ENCODE results near the gene KLHL36. TPM values are rescaled to one million over a fixed set of nuclear protein-coding genes. Genes with fewer than 3 reads are reported as not detected.

Gene KLHL36
- total and polyA plus RNA-seq, 10 donors: 17.8 to 93.6 (median 66.9) TPM

- intact Hi-C loops (cut with DNase I; ENCODE audit: low total_unique reads): no loop called here
- peak; percentile 81 for DNase-seq
- peak overlapping the region in 1 of 8 donors; percentile 37 for H3K4me3 ChIP-seq
- WGBS, 5 donors: 79 to 89% (median 84%) methylated on average over 21 to 22 of the region's 22 CpGs
- H3K27ac ChIP-seq: peak overlapping the region in 6 of 8 donors; percentile 1 to 78 (median 52)
- TF ChIP-seq, protein P1, sequence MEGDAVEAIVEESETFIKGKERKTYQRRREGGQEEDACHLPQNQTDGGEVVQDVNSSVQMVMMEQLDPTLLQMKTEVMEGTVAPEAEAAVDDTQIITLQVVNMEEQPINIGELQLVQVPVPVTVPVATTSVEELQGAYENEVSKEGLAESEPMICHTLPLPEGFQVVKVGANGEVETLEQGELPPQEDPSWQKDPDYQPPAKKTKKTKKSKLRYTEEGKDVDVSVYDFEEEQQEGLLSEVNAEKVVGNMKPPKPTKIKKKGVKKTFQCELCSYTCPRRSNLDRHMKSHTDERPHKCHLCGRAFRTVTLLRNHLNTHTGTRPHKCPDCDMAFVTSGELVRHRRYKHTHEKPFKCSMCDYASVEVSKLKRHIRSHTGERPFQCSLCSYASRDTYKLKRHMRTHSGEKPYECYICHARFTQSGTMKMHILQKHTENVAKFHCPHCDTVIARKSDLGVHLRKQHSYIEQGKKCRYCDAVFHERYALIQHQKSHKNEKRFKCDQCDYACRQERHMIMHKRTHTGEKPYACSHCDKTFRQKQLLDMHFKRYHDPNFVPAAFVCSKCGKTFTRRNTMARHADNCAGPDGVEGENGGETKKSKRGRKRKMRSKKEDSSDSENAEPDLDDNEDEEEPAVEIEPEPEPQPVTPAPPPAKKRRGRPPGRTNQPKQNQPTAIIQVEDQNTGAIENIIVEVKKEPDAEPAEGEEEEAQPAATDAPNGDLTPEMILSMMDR (IDR thresholded peaks at IDR 0.05 in 8 of 11, conservative IDR thresholded peaks at IDR 0.05 in 3 of 11): no peak
- TF ChIP-seq POLR2A (IDR thresholded peaks at IDR 0.05): no peak
- TF ChIP-seq POLR2AphosphoS5 (IDR thresholded peaks at IDR 0.05): peak in 2 of 3 donors; percentile 26 to 27
- H3K36me3 ChIP-seq: peaks cover 11 to 91% (median 83%) of the 10 kb centered on the region in 6 donors
- H3K4me1 ChIP-seq: peaks cover 14 to 71% (median 25%) of the 10 kb centered on the region in 6 donors
- no peaks in the 10 kb centered on the region for H3K27me3 ChIP-seq (replicated peaks in 1 of 7)
- no peaks in the 10 kb centered on the region for H3K9me3 ChIP-seq
Measured at GRCh38 chr16:84656649-84657048, 8.3 kb downstream of the KLHL36 start.

DNA sequence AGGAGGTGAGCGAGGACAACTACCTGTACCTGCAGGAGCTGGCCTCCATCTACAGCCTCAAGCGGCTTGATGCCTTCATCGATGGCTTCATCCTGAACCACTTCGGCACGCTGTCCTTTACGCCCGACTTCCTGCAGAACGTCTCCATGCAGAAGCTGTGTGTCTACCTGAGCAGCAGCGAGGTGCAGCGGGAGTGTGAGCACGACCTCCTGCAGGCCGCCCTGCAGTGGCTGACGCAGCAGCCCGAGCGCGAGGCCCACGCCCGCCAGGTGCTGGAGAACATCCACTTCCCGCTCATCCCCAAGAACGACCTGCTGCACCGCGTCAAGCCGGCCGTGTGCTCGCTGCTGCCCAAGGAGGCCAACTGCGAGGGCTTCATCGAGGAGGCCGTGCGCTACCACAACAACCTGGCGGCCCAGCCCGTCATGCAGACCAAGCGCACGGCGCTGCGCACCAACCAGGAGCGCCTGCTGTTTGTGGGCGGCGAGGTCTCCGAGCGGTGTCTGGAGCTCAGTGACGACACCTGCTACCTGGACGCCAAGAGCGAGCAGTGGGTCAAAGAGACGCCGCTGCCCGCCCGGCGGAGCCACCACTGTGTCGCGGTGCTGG lies 9.0 kb downstream of the KLHL36 start:
- Histone ChIP-seq H3K36me3 (peaks cover 11 to 91% (median 84%) of the 10 kb centered on the region in 6 donors), H3K4me1 (peaks cover 14 to 64% (median 22%) of the 10 kb centered on the region in 6 donors), H3K4me3 (no peak overlapping the region), H3K9me3 (no peaks in the 10 kb centered on the region), H3K27me3 (replicated peaks in 1 of 7) (no peaks in the 10 kb centered on the region), H3K27ac (peak overlapping the region in 3 of 8 donors; percentile 46 to 78 (median 57))
- intact Hi-C loops (cut with DNase I; ENCODE audit: low total_unique reads): no loop called here
- TF ChIP-seq POLR2AphosphoS5 (IDR thresholded peaks at IDR 0.05) (peak in 1 of 3 donors; percentile 42), POLR2A (IDR thresholded peaks at IDR 0.05) (no peak)
- TF ChIP-seq, protein P1 (IDR thresholded peaks at IDR 0.05 in 8 of 11, conservative IDR thresholded peaks at IDR 0.05 in 3 of 11): no peak
- DNase-seq: no peak
- 92 to 98% (median 97%) methylated on average over 29 to 50 of the region's 50 CpGs for WGBS, 5 donors

DNA sequence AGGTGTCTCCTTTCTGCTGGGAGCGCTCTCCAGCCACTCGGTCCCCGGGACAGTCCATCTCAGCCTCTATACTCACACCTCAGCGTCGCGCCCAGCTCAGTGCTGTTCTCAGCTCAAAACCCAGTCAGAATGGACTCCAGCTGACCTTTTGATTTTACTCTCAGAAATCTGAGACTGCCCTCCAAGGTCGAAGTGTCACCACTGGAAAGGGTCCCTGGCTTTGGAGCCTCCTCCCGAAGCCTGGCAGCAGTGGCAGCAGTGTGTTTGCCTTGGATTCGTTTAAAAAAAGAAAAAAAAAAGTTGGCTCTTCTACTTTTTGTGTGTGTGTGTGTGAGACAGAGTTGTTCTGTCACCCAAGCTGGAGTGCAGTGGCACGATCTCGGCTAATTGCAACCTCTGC lies 10.4 kb downstream of the KLHL36 start:
- no peak for DNase-seq
- H3K27ac ChIP-seq: no peak overlapping the region

More for the DNA sequence above, 10.4 kb downstream of the KLHL36 start:
- 86 to 98% (median 95%) methylated on average over 11 of the region's 11 CpGs for WGBS, 5 donors
- TF ChIP-seq, protein P1 (IDR thresholded peaks at IDR 0.05 in 8 of 11, conservative IDR thresholded peaks at IDR 0.05 in 3 of 11): no peak
- no peaks in the 10 kb centered on the region for H3K9me3 ChIP-seq
- H3K4me1 ChIP-seq: peaks cover 14 to 60% (median 29%) of the 10 kb centered on the region in 6 donors
- no peak overlapping the region for H3K4me3 ChIP-seq
- intact Hi-C loops (cut with DNase I; ENCODE audit: low total_unique reads): no loop called here
- H3K27me3 ChIP-seq (replicated peaks in 1 of 7): no peaks in the 10 kb centered on the region
- peaks cover 11 to 91% (median 85%) of the 10 kb centered on the region in 6 donors for H3K36me3 ChIP-seq

Data from spleen (tissue), 11 donors.